ENCODE measurements around the gene PWWP2A.
"Not testable (repeated sequence)": the region's sequence is repeated elsewhere in the genome, so short reads cannot be mapped to it uniquely, and the experiment has no call there.

GRCh38 chr5:160069120-160069519 lies 50.1 kb downstream of the PWWP2A start:
- TF ChIP-seq POLR2A (IDR thresholded peaks at IDR 0.05); CTCF (IDR thresholded peaks at IDR 0.05 in 8 of 11, conservative IDR thresholded peaks at IDR 0.05 in 3 of 11): not testable (repeated sequence)
